Lower leg skin (tissue), 3 donors: Measurements from ENCODE around the gene UNKL.

Source experiments
- POLR2A ChIP-seq, 2 donors: fragments of 450-650 bp; IDR thresholded peaks; one replicate each; pipeline ENCODE4 v1.6.1; 2016 to 2017; ENCODE audit warnings: antibody characterized with exemption in 2 of 2, mild to moderate bottlenecking in 1 of 2, moderate library complexity in 1 of 2
- TF ChIP-seq, protein P1 (sequence below), 3 donors: fragments of 450-650 bp; IDR thresholded peaks; one replicate each; pipeline ENCODE4 v1.5.1; 2016; ENCODE audit warnings: antibody characterized with exemption in 3 of 3, mild to moderate bottlenecking in 3 of 3, moderate library complexity in 2 of 3

DNA sequence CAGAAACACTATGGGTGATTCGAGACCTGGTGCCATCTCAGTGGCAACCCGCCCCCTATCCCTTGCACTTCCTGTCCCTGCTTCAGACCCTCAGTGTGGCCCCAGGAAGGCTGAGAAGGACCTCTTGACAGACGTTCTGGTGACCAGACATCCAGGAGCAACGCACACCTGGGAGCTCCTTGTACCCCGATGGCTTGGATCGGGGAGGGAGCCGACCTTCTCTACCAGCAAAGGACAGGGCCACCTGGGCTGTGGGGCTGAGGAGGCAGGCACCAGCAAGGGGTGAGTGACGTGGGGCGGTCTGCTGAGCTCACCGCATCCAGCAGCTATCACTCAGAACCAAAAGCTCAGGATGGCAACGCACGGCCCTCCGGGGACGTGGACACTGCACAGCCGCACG, 27.2 kb downstream of the UNKL start:
- TF ChIP-seq, protein P1, sequence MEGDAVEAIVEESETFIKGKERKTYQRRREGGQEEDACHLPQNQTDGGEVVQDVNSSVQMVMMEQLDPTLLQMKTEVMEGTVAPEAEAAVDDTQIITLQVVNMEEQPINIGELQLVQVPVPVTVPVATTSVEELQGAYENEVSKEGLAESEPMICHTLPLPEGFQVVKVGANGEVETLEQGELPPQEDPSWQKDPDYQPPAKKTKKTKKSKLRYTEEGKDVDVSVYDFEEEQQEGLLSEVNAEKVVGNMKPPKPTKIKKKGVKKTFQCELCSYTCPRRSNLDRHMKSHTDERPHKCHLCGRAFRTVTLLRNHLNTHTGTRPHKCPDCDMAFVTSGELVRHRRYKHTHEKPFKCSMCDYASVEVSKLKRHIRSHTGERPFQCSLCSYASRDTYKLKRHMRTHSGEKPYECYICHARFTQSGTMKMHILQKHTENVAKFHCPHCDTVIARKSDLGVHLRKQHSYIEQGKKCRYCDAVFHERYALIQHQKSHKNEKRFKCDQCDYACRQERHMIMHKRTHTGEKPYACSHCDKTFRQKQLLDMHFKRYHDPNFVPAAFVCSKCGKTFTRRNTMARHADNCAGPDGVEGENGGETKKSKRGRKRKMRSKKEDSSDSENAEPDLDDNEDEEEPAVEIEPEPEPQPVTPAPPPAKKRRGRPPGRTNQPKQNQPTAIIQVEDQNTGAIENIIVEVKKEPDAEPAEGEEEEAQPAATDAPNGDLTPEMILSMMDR (IDR thresholded peaks at IDR 0.05): no peak
- no peak for TF ChIP-seq POLR2A (IDR thresholded peaks at IDR 0.05)
